Skin epidermis (tissue), 12 donors: Measurements from ENCODE around the gene TBX2.
A peak's percentile ranks its signal among the peaks of the same experiment; 100 is the strongest.

Experiments used
- H3K27ac ChIP-seq, 21 experiments: fragments of 200-600 bp; sonication (generic) in 11 of 21; one replicate each; pipeline ENCODE4 v1.5.0; 2020; ENCODE audit warnings: mild to moderate bottlenecking in 3 of 21, inconsistent platforms in 2 of 21, moderate library complexity in 2 of 21
- H3K4me3 ChIP-seq, 7 experiments: fragments of 200-600 bp; sonication (generic) in 2 of 7; one replicate each; pipeline ENCODE4 v1.5.0; 2020; ENCODE audit warnings: inconsistent platforms in 2 of 7, mild to moderate bottlenecking in 2 of 7, moderate library complexity in 1 of 7

TBX2 gene

DNA sequence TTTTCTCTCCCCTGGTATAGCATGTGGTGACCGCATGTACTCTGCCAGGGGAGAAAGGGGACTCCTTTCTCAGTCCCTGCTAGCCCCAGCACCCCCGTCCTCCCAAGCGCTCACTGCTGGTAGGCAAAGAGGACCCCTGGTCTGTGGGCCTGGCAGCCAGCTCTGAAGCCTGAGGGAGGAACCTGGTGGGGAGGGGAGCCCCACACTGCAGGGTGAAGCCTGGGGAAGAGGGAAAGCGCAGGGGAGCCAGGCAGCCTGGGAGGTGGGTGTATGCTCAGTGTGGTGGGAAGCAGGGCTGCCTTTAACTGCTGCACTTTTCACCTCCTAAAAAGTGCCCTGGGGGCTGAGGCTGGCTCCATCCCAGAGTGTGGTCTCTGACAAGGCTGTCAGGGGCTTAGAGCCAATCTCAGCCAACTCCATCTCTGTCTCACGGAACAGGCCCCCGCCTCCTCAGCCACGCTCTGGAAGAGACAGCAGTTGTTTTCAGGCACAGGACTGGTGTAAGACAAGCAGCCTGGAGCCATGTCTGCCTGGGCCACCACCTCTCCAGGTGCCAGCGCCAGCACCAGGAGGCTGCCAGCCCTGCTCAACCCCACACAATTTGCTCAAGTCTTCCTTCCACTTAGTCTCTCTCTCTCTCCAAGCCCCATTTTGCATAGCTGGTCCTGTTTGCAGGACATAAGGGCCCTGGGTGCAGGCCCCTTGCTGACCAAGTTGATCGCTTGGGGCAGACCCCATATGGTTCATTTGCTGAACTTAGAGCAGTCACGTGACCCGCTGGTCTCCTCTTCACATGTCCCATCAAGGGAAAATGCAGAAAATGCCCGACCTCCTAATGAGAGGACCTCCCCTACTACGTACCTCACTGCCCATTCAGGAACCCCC, 14.7 kb upstream of the TBX2 start:
- Histone ChIP-seq H3K27ac (peak overlapping the region in 2 of 21 experiments; percentile 40 to 44), H3K4me3 (no peak overlapping the region)

GRCh38 chr17:61385577-61386236, 13.9 kb upstream of the TBX2 start:
- H3K27ac ChIP-seq = no peak overlapping the region

GRCh38 chr17:61386251-61386650, 13.4 kb upstream of the TBX2 start:
- H3K27ac ChIP-seq = no peak overlapping the region
- H3K4me3 ChIP-seq = no peak overlapping the region

More at GRCh38 chr17:61385577-61386236, 13.9 kb upstream of the TBX2 start:
- H3K4me3 ChIP-seq = no peak overlapping the region

DNA sequence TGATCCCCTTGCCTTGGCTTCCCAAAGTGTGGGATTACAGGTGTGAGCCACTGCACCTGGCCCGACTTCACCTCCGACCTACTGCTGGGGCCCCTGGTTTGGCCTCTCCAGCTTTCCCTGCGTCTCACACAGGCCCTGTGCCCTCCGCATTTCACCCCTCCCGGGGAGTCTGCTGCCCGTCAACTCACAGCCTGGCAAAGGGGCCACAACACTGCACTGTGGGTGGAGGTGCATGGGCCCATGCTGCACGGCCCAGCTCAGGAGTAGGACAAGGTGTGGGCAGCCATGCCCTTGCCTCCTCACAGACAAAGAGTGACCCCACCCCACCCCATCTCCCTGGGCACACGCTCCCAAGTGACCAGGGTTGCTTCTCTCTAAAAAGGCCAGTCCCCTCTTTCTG, 12.6 kb upstream of the TBX2 start:
- Histone ChIP-seq H3K4me3 (no peak overlapping the region), H3K27ac (no peak overlapping the region)

- Histone ChIP-seq H3K4me3 (no peak overlapping the region), H3K27ac (no peak overlapping the region)
Observed at GRCh38 chr17:61387511-61388305, 11.9 kb upstream of the TBX2 start.

GRCh38 chr17:61388561-61389356, 10.9 kb upstream of the TBX2 start:
- no peak overlapping the region for H3K27ac ChIP-seq
- no peak overlapping the region for H3K4me3 ChIP-seq

- peak overlapping the region in 2 of 21 experiments; percentile 1 to 30 for H3K27ac ChIP-seq
- no peak overlapping the region for H3K4me3 ChIP-seq
Observed at GRCh38 chr17:61389670-61390478, 9.8 kb upstream of the TBX2 start.

- Histone ChIP-seq H3K4me3 (no peak overlapping the region), H3K27ac (peak overlapping the region in 1 of 21 experiments; percentile 1)
Observed at GRCh38 chr17:61390479-61390791, 9.2 kb upstream of the TBX2 start.

DNA sequence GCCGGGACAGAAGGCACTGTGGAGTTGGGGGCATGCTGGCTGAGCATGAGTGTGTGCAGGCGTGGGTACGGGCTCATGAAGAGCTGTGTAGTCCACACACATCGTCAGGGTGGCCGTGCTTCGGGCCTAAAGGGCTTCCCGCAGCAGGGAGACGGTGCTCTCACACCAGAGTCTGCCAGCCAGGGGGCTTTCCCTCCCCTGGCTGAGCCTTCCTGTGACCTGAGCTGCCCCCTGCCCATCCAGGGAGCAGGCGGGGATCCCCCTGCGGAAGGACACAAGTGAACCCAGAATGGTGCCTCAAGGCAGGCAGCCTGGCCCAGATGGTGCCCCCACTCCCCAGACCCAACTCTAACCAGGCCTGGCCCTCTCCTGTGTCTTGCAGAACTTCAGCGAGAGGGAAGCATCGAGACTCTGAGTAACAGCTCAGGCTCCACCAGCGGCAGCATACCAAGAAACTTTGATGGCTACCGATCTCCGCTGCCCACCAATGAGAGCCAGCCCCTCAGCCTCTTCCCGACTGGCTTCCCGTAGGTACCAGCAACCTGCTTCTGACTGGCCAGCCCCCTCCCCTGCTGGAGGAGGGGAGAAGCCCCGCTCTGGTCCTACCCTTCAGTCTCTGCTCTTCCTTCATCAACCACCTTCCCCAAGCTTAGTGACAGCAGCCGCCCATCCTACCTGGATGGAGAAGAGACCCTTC, 7.9 kb upstream of the TBX2 start:
- no peak overlapping the region for H3K27ac ChIP-seq
- no peak overlapping the region for H3K4me3 ChIP-seq

- Histone ChIP-seq H3K27ac (no peak overlapping the region), H3K4me3 (no peak overlapping the region)
Observed at GRCh38 chr17:61392679-61393078, 7.0 kb upstream of the TBX2 start.

DNA sequence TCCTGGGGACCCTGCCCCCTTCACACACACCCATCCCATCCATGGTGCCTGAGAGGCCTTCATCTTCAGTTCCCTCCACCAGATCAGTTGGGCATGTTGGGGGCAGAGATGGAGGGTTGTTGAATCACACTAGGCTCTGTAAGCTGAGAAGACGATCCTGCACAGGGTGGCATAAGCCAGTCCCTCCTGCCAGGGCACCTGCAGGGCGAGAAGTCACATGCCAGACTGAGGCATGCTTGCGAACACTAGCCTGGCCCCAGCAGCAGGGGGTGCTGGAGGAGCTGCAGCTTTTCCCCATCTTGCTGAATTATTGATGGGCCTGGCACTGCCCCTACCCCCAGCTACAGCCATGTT, 6.1 kb upstream of the TBX2 start:
- no peak overlapping the region for H3K27ac ChIP-seq
- no peak overlapping the region for H3K4me3 ChIP-seq

DNA sequence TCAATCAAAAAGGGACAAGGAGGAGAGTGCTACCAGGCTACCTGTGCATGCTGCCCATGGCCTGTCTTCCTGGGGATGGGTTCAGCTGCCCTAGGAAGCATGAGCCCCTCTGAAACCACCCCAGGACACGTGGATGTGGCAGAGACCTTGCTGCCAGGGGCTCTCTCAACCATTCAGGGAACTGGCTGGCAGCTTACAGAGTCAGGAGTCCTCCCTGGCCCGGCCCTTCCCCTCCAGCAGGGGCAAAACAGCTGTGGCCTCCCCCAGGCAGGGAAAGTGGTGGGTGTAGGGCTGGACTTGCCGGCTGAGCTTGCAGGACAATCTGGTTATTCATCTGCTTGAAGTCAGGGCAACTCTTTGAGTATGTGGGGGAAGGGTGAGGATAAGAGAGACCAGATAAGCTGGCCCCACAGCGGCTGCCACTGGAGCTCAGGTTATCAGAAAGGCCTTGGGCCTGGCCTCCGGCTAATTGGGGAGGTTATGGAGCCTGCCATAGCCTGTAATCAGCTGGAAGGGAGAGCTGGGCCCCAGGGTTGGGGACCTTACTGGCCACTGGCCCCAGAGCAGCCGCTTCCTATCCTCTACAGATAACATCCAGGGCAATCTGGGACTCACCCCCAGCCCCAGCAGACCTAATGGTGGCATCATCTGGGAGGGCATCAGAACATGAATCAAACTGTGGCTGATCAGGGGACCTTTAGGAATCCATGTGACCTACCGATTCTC, 5.6 kb upstream of the TBX2 start:
- H3K4me3 ChIP-seq = no peak overlapping the region
- peak overlapping the region in 2 of 21 experiments; percentile 7 to 30 for H3K27ac ChIP-seq

DNA sequence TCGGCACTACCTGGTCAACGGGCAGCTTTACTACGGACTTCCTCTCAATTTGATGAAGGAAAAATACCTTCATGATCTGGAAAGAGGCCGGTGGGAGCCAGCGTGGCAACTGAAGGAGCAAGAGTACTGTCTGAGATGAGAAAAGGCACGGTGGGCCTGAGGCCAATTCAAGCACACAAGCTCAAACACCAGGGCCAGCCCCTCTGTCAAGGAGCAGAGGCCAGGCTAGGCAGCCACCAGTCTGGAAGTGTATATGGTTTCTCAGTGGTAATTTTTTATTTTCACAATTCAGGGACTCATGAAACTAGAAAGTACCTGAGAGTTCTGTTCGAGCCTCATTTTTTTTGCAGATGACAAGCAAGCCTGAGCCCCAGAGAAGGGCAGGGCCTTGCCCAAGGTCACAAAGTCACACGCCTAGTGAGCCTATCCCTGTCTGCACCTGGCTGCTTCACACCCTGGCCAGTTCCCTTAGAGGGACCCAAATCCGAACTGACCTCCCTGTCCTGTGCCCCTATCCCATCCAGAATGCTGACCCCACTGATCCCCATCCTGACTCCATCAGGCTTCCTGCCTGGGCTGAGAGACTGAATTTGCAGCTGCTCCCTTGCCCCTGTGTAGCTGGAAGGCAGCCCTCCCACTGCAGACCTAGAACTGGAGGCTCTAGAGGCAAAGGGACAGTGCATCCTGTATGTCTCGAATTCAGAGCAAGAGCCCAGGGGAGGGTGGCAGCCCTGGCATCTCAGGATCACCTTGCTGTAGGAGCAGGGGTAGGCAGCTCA, 4.8 kb upstream of the TBX2 start:
- Histone ChIP-seq H3K4me3 (no peak overlapping the region), H3K27ac (peak overlapping the region in 1 of 21 experiments; percentile 30)

DNA sequence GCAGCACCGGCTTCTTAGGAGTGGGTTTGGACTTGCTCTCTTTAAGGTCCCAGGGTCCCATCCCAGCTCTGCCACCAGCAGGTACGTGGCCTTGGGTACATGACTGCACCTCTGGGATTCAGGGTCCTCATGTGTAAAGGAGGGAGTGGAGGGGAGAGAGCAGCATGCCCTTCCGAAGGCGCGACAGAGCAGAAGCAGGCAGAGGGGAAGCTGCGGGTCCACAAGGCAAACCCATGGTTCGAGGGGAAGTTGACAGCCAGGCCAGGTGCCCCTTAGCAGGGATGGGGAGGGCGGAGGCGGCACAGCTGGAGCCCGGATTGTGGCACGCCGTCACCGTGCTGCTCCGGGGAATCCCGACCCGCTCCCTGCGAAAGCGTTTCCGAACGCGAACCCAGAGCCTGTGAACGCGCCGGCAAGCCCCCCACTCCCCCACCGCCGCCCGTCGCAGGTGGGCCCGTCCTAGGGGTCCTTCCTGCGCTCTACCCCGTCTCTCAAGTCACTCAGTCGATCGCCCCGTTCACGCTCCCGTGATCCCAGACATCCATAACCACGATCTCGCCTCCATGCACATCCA, 4.1 kb upstream of the TBX2 start:
- H3K27ac ChIP-seq = peak overlapping the region in 4 of 21 experiments; percentile 22 to 79 (median 49)

DNA sequence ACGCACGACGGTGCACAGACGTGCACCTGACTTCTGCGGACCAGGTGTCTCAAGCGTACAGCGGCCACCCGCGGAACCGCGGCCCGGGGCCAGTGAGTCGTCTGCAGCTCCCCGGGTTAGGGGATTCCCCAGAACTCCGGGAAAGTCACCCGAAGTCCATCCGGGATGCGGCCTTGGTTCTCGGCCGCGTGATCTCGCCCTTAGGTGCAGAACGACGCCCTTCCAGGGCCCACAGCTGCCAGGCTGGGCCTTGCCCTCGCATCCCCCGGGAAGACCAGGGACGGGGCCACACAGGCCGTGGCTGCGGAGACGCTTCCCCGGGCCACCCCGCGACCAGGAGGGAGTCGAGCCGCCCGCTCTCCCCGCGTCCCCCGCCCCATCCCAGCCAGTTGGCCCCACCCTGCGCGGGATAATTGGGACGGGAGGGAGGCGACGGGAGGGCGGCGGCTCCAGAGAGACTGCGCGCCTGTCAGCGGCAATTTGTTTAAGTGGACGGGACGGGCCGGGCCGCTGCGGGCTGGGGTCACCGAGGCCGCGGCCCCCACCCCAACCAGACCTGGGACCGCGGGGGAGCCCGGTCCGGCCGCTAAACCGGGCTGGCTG, 3.6 kb upstream of the TBX2 start:
- Histone ChIP-seq H3K27ac (peak overlapping the region in 11 of 21 experiments; percentile 1 to 79 (median 57)), H3K4me3 (peak overlapping the region in 3 of 7 experiments; percentile 3 to 54 (median 25))

More for the DNA sequence above, 4.1 kb upstream of the TBX2 start:
- no peak overlapping the region for H3K4me3 ChIP-seq

GRCh38 chr17:61396586-61397085, 3.0 kb upstream of the TBX2 start:
- Histone ChIP-seq H3K27ac (peak overlapping the region in 14 of 21 experiments; percentile 1 to 79 (median 55)), H3K4me3 (peak overlapping the region in 6 of 7 experiments; percentile 11 to 54 (median 23))
